ENCODE results near the gene DIAPH3.

The DIAPH3 gene

GRCh38 chr13:60016229-60016628 lies 147.5 kb downstream of the DIAPH3 start:
- DNase-seq (ENCODE audit: low read depth): no peak

DNA sequence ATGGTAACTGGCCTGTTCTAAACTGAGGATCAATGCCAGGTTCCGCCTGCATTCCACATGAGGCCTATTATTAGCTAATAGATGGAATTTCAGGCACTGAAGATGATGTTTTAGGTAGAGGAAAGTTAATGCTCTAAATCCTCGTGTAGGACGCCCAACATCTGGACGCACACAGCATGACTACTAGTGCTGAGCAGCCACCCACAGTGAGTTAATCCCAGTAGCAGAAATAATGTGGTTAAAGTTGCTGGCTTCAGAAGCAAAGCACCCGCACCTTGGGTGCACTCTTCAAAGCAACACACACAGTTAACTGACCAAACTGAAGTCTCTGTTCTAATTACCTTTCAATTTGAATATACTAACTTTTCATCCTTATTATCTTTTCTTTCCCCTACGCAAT lies 150.6 kb downstream of the DIAPH3 start:
- DNase-seq (ENCODE audit: low read depth): no peak

- no peak for DNase-seq (ENCODE audit: low read depth)
Measured at GRCh38 chr13:60012488-60012887, 151.2 kb downstream of the DIAPH3 start.

- DNase-seq (ENCODE audit: low read depth): no peak
Measured at GRCh38 chr13:60009300-60010253, 154.2 kb downstream of the DIAPH3 start.

GRCh38 chr13:60001889-60002288 lies 161.8 kb downstream of the DIAPH3 start:
- peak; percentile 45 for DNase-seq (ENCODE audit: low read depth)

GRCh38 chr13:60000976-60001375 lies 162.8 kb downstream of the DIAPH3 start:
- no peak for DNase-seq (ENCODE audit: low read depth)

DNA sequence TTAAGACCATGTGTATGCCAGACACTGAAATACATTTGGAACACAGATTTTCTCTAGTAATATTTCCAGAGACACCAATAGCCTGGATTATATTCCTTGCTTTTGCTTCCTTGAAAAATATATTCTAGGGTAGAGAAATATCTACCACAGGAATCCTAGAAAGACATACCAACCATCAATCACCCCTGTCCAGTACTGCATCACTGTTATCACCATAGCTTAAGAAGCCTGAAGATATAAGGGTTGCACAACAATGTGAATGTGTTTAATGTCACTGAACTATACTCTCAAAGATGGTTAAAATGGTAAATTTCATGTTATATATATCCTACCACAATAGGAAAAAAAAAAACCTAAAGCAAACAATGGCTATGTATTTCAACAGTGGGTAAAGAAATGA lies 163.6 kb downstream of the DIAPH3 start:
- peak; percentile 29 for DNase-seq (ENCODE audit: low read depth)

DNA sequence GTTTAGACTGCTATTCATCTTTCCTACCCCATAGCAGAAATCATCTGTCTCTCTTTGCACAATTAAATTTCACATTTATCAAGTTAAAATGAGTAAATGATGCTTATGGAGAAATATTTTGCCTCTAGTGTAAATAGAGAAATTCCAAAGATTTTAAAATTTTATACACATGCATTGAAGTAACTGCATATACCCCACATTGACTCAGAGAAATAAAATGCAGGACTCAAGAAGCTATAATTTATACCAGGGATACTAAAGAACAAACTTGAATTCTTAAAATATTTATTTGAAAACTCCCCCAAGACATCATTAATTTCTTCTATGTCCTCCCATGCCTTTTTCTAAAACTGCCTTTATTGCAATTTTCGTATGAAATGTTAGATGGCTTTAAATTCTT lies 165.8 kb downstream of the DIAPH3 start:
- DNase-seq (ENCODE audit: low read depth): no peak

- DNase-seq (ENCODE audit: low read depth): no peak
Measured at GRCh38 chr13:59996461-59996980, 167.2 kb downstream of the DIAPH3 start.

DNA sequence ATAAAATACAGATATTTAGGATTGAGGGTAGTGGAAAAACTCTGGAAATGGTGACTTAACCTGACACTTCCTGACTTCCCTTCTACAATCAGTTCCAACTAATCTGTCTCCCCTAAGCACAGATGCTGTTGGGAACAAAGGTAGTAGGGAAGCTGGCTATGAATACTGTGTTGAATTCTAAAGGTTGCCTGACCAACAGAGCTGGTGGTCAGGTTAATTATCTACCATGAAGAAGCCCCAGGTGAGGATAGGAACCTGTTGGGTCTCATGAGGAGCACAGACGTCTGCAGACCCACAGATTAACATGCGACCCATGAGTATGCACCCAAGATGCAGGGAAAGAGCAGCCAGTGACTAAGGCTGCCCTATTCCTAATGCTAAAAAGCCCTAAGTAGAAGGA lies 172.3 kb downstream of the DIAPH3 start:
- no peak for DNase-seq (ENCODE audit: low read depth)

DNA sequence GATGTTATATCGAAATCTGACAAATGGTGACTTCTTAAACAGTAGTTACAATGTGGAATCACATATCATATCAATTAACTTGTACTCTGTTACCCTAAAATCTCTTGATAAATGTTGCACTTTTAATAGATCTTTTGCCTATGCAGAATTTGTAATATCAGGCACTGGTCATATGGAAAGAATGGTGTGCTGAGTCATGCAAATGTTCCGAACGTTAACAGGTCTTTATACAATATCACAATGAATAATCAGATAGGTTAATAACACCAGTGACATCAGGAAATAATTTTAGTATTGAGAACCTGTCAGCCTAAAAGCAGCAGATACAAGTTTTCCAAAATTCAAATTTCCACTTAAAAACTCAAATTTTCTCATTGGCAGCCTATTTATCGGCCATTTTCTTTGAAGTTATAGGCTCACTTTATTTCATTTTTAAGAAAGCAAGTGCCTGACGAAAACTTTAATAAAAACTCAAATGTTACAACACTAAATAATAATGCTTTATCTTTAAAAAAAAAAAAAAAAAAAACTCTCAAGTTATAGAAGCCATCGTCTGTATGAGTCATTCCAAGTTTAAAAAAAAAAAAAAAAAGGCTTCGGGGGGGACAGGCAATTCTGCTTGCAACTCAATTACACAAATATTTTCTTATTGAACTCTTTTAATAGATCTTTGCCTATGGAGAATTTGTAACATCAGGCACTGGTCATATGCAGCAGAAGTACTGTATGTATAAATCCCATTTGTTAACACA lies 180.9 kb downstream of the DIAPH3 start:
- peak; percentile 70 for DNase-seq (ENCODE audit: low read depth)

DNA sequence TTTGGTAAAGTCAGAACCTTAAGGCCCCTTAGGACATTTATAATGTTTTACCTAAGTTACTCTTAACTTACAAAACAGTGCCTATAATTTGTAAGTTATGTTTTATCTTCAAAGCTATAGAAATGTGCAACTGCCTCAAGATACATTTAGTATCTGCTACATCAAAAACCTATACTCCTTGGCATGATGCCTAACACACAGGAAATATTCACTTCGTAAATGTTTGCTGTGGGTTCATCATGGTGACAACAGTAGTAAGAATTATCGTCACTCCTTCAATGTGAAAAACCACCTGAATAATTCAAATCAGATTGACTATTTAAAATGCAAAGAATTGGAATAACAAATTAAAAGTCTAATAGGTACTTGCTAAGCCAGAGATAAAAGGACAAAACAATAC lies 184.1 kb downstream of the DIAPH3 start:
- no peak for DNase-seq (ENCODE audit: low read depth)

GRCh38 chr13:59978862-59979261 lies 184.9 kb downstream of the DIAPH3 start:
- DNase-seq (ENCODE audit: low read depth): no peak

DNA sequence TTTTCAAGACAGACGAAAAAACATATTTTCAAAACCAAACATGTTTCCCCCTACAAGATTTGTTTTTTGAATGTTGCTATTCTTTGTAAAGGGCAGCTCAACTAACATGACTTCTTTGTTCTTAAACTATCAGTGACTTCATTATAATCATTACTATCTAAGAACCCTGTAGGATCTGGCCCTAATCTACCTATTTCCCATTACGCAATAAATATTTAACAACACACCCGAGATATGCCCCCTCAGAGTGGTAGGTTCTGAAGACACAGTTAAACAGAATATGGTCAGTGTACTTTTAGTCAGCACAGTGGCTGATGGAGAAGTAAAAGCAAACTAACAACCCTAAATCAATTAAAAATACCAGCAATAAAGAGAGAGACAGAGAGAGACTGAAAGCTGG lies 186.9 kb downstream of the DIAPH3 start:
- DNase-seq (ENCODE audit: low read depth): no peak

DNA sequence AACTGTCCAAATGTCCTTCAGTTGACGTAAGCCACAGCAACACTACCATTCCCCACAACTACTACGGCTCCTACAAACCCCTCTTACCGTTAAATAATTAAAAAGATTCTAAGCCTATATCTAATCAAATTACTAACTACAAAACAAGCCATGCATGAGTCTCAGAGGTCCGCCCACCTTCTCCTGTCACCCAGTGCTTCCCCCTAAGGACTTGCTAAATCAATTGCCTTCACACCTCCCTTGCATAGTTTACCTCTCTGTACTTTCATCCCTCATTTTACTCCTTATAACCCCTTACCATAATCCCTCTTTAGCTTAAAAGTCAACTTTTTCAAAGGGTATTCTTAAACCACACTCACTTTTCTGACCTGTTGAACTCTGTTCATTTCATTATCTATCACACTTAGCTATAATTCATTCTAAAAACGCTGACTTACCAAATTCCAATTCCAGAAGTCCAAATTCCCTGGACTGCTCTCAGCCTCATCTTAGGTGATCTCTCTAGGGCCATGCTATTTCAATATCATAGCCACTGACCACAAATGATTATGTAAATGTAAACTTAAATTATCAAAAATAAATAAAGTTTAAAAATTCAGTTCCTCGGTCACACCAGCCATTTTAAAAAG lies 187.8 kb downstream of the DIAPH3 start:
- no peak for DNase-seq (ENCODE audit: low read depth)

GRCh38 chr13:59970847-59971246 lies 192.9 kb downstream of the DIAPH3 start:
- no peak for DNase-seq (ENCODE audit: low read depth)

- no peak for DNase-seq (ENCODE audit: low read depth)
Measured at GRCh38 chr13:59963827-59964226, 199.9 kb downstream of the DIAPH3 start.

DNA sequence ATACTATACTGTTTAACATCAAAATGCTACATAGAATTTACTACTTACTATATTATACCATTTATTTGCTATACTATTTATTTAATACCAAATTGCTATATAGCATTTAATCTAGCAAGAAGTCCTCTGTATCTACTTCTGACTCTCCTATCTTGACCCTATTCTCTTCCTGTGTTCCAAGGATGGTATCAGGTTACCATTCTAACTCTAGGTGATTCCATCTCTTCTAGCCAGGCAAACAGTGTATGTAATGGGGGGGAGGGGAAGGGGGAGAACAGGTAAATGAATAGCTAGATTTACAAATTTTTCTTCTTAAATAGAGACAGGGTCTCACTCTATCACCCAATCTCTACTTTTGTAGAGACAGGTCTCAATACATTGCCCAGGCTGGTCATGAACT lies 200.3 kb downstream of the DIAPH3 start:
- no peak for DNase-seq (ENCODE audit: low read depth)

GRCh38 chr13:59962343-59962742 lies 201.4 kb downstream of the DIAPH3 start:
- no peak for DNase-seq (ENCODE audit: low read depth)

DNA sequence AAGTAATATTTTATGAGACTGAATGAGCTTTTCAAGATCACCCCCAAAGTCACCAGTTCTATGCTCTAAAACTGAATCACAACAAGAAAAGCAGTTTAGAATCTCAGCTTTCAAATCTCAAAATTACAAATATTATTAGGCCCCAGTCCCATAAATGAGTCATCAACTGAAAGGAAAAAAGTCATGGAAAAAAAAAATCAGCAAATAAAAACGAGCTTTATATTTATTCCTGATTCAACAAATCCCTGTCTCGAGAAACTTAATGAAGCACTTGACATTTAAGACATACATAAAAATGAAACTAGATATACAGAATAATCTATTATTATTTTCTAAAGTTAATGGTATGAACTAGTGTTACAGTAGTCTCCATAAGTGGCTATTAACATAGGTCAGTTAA lies 203.0 kb downstream of the DIAPH3 start:
- peak; percentile 12 for DNase-seq (ENCODE audit: low read depth)

DNA sequence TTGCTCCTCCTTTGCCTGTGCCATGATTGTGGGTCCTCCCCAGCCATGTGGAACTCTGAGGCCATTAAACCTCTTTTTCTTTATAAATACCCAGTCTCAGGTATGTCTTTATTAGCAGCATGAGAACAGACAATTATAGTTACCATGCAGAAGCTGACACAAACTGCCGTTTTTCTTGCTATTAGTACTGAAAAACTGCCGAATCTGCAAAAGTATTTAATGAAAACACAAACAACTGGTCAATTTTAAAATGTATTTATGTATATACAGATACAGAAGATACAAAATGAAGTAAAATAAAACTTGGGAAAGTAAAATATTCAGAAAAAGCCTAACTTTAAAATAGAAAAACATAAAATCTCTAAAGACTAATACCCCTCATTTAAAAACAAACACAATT lies 206.3 kb downstream of the DIAPH3 start:
- no peak for DNase-seq (ENCODE audit: low read depth)

DNA sequence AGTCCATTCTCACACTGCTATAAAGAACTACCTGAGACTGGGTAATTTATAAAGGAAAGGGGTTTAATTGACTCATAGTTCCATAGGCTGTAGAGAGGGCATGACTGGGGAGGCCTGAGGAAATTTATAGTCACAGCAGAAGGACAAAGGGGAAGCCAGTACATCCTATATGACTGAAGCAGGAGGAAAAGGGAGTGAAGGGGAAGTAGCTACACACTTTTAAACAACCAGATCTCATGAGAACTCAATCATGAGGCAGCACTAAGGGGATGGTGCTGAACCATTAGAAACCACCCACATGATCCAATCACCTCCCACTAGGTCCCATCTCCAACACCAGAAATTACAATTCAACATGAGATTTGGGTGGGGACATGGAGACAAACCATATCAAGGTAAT lies 209.1 kb downstream of the DIAPH3 start:
- DNase-seq (ENCODE audit: low read depth): no peak

GRCh38 chr13:59951011-59951410 lies 212.7 kb downstream of the DIAPH3 start:
- DNase-seq (ENCODE audit: low read depth): no peak
